ENCODE measurements around the gene TMPRSS13.

DNA sequence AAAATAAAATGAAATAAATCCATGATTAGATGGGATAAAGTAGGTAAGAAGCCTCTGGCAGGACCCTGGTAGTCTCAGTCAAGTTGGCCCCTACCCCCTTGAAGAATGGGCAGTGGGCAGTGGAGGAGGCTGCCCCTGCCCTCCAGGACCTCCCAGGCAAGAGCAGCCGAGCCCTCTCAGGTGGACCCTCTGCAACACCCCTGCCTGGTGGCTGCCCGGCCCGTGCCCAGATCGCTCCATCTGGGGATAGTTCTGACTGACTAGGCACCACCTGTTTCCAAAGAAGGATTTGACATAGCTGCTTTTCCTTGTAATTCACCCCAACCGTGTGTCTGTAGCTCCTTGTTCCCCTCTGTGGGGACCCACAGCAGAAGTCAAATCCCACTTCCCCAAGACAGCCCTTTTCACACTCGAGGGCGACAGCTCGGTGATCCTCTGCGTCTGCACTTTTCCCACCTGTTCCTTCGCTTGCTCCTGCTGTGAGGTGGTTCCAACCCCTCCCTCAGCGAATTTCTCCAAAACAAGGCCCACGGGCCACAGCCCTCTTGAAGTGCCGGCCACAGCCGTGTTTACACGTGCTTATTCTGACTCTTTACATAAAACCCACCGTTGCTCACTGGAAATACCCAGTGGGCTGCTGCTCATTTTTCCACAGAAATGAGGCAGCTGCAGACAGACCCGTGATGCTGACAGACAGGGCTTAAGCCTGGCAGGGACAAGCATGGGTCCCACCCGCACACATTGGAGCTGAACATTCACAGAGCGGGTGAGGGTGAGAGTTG lies 5.5 kb upstream of the TMPRSS13 start:
- no peak for TF ChIP-seq EZH2 (IDR thresholded peaks at IDR 0.05; ENCODE audit: insufficient read depth, poor library complexity, severe bottlenecking)
- no peak for TF ChIP-seq EZH2phosphoT487 (IDR thresholded peaks at IDR 0.05; ENCODE audit: insufficient read depth, low read depth)
